Suprapubic skin (tissue), 4 donors: Measurements from ENCODE around the gene FSIP1. TPM values are rescaled to one million over a fixed set of nuclear protein-coding genes. Genes with fewer than 3 reads are reported as not detected.

Experiments
- DNase-seq, 2 donors: peaks; one replicate each; pipeline ENCODE4 v3.0.0-alpha.2; 2019; ENCODE audit warnings: low spot score in 2 of 2
- H3K27ac ChIP-seq: fragments of 200-600 bp; sonication (generic); one replicate; pipeline ENCODE4 v1.5.1; 2019
- H3K27me3 ChIP-seq: fragments of 200-600 bp; sonication (generic); one replicate; pipeline ENCODE4 v1.5.1; 2019
- H3K36me3 ChIP-seq: fragments of 200-600 bp; sonication (generic); one replicate; pipeline ENCODE4 v1.5.1; 2019
- H3K4me1 ChIP-seq: fragments of 200-600 bp; sonication (generic); one replicate; pipeline ENCODE4 v1.5.1; 2019
- H3K4me3 ChIP-seq: fragments of 200-600 bp; sonication (generic); one replicate; pipeline ENCODE4 v1.5.1; 2019; ENCODE audit warnings: mild to moderate bottlenecking
- H3K9me3 ChIP-seq: fragments of 200-600 bp; sonication (generic); one replicate; pipeline ENCODE4 v1.5.1; 2019
- CTCF ChIP-seq, 2 donors: fragments of 200-600 bp in 1 of 2; fragments of 450-650 bp in 1 of 2; sonication (generic) in 1 of 2; IDR thresholded peaks; one replicate each; pipeline ENCODE4 v1.5.1; 2016 to 2019; ENCODE audit warnings: antibody characterized with exemption in 2 of 2, mild to moderate bottlenecking in 1 of 2, moderate library complexity in 1 of 2
- EP300 ChIP-seq: sonication (generic); formaldehyde crosslinking; IDR thresholded peaks from one replicate; pipeline ENCODE4 v1.6.1; 2017; ENCODE audit warnings: antibody characterized with exemption
- POLR2A ChIP-seq, 2 donors: fragments of 450-650 bp; IDR thresholded peaks; one replicate each; pipeline ENCODE4 v1.6.1; 2017; ENCODE audit warnings: antibody characterized with exemption in 2 of 2, mild to moderate bottlenecking in 2 of 2, moderate library complexity in 2 of 2
- POLR2AphosphoS5 ChIP-seq, 3 donors: sonication (generic); formaldehyde crosslinking; IDR thresholded peaks; one replicate each; pipeline ENCODE4 v1.6.1; 2017; ENCODE audit warnings: antibody characterized with exemption in 3 of 3
- WGBS: methylation state at CpG from one replicate; pipeline ENCODE4 v1.1.5; 2018; 5-methylcytosine and 5-hydroxymethylcytosine counted together
- total RNA-seq, 4 donors: library from RNA; depleted of rRNA; stranded (reverse); fragments of >200 nt; gene quantifications; one replicate each; pipeline ENCODE4 v1.1.0, GENCODE V29; 2016

Gene FSIP1
- total RNA-seq, 4 donors from 2014 or later: 0.21 to 0.24 TPM; not detected in 2

- no peak overlapping the region for H3K27ac ChIP-seq
- H3K36me3 ChIP-seq: no peaks in the 10 kb centered on the region
- no peak overlapping the region for H3K4me3 ChIP-seq
- no peaks in the 10 kb centered on the region for H3K27me3 ChIP-seq
- TF ChIP-seq CTCF (IDR thresholded peaks at IDR 0.05) (no peak), EP300 (no peak), POLR2A (IDR thresholded peaks at IDR 0.05) (no peak), POLR2AphosphoS5 (IDR thresholded peaks at IDR 0.05) (no peak)
- no peak for DNase-seq
- 95% methylated on average over 2 of the region's 2 CpGs for whole genome bisulfite sequencing
- no peaks in the 10 kb centered on the region for H3K4me1 ChIP-seq
- H3K9me3 ChIP-seq: no peaks in the 10 kb centered on the region
Observed at GRCh38 chr15:39714251-39714650, 68.4 kb downstream of the FSIP1 start.

- Histone ChIP-seq H3K4me1 (no peaks in the 10 kb centered on the region), H3K4me3 (no peak overlapping the region), H3K9me3 (no peaks in the 10 kb centered on the region), H3K27me3 (no peaks in the 10 kb centered on the region), H3K36me3 (no peaks in the 10 kb centered on the region), H3K27ac (no peak overlapping the region)
- DNase-seq: no peak
- WGBS: 83% methylated on average over 1 of the region's 1 CpG
- TF ChIP-seq CTCF (IDR thresholded peaks at IDR 0.05) (no peak), EP300 (no peak), POLR2AphosphoS5 (IDR thresholded peaks at IDR 0.05) (no peak), POLR2A (IDR thresholded peaks at IDR 0.05) (no peak)
Observed at GRCh38 chr15:39713846-39714245, 68.8 kb downstream of the FSIP1 start.

- TF ChIP-seq EP300 (no peak), POLR2A (IDR thresholded peaks at IDR 0.05) (no peak), CTCF (IDR thresholded peaks at IDR 0.05) (no peak), POLR2AphosphoS5 (IDR thresholded peaks at IDR 0.05) (no peak)
- 40% methylated on average over 2 of the region's 2 CpGs for WGBS
Observed at GRCh38 chr15:39710681-39711080, 72.0 kb downstream of the FSIP1 start.

GRCh38 chr15:39709941-39710340, 72.7 kb downstream of the FSIP1 start:
- no peak for DNase-seq
- TF ChIP-seq POLR2AphosphoS5 (IDR thresholded peaks at IDR 0.05) (no peak), POLR2A (IDR thresholded peaks at IDR 0.05) (no peak), EP300 (no peak), CTCF (IDR thresholded peaks at IDR 0.05) (no peak)
- Histone ChIP-seq H3K36me3 (no peaks in the 10 kb centered on the region), H3K4me1 (no peaks in the 10 kb centered on the region), H3K9me3 (no peaks in the 10 kb centered on the region), H3K4me3 (no peak overlapping the region), H3K27ac (no peak overlapping the region), H3K27me3 (no peaks in the 10 kb centered on the region)
- 95% methylated on average over 4 of the region's 4 CpGs for WGBS

More at GRCh38 chr15:39710681-39711080, 72.0 kb downstream of the FSIP1 start:
- Histone ChIP-seq H3K27ac (no peak overlapping the region), H3K27me3 (no peaks in the 10 kb centered on the region), H3K36me3 (no peaks in the 10 kb centered on the region), H3K4me3 (no peak overlapping the region), H3K9me3 (no peaks in the 10 kb centered on the region), H3K4me1 (no peaks in the 10 kb centered on the region)
- no peak for DNase-seq

- no peak overlapping the region for H3K27ac ChIP-seq
- H3K9me3 ChIP-seq: no peaks in the 10 kb centered on the region
- no peak for DNase-seq
- 81% methylated on average over 2 of the region's 2 CpGs for WGBS
- H3K4me3 ChIP-seq: no peak overlapping the region
- TF ChIP-seq EP300: no peak
- no peaks in the 10 kb centered on the region for H3K36me3 ChIP-seq
- no peaks in the 10 kb centered on the region for H3K4me1 ChIP-seq
- H3K27me3 ChIP-seq: no peaks in the 10 kb centered on the region
Observed at GRCh38 chr15:39706206-39706605, 76.4 kb downstream of the FSIP1 start.

GRCh38 chr15:39704689-39705088, 78.0 kb downstream of the FSIP1 start:
- no peaks in the 10 kb centered on the region for H3K36me3 ChIP-seq
- DNase-seq: no peak
- H3K27ac ChIP-seq: no peak overlapping the region
- H3K4me3 ChIP-seq: no peak overlapping the region
- peaks cover 3% of the 10 kb centered on the region for H3K4me1 ChIP-seq
- H3K27me3 ChIP-seq: no peaks in the 10 kb centered on the region
- no peaks in the 10 kb centered on the region for H3K9me3 ChIP-seq
- TF ChIP-seq POLR2AphosphoS5 (IDR thresholded peaks at IDR 0.05) (no peak), EP300 (no peak), POLR2A (IDR thresholded peaks at IDR 0.05) (no peak), CTCF (IDR thresholded peaks at IDR 0.05) (no peak)
- 44% methylated on average over 1 of the region's 1 CpG for WGBS
